HCT116 (cell line): ENCODE data around the gene TMEM204. TPM values are rescaled to one million over a fixed set of nuclear protein-coding genes. Genes with fewer than 3 reads are reported as not detected.

Source experiments
- ATAC-seq: fragments of 200-7000 bp; cut with Tn5 transposase; 2 replicates; pipeline ENCODE4 v1.9.1; 2020; ENCODE audit warnings: mild to moderate bottlenecking, moderate library complexity
- BruUV-seq: library from RNA; stranded (reverse); fragments of 400-500 nt; replicated peaks from 2 replicates; lab custom pipeline; 2021; lab: Mats Ljungman, UMichigan
- CTCF ChIA-PET: fragments of 300-600 bp; sonication (Branson Sonifier 250); formaldehyde crosslinking; loops from one replicate; lab custom pipeline; 2021; ENCODE audit warnings: antibody characterized with exemption; lab: Charles Lee
- POLR2A ChIA-PET: fragments of 300-600, 350-600 bp; sonication (Branson Sonifier 250); formaldehyde crosslinking; loops from one replicate; lab custom pipeline; 2021; ENCODE audit warnings: antibody characterized with exemption; lab: Charles Lee
- RAD21 ChIA-PET, 2 experiments: fragments of 300-600 bp; sonication (Branson Sonifier 250); formaldehyde crosslinking; loops; one replicate each; lab custom pipeline; 2023; ENCODE audit warnings: low total read pairs in 2 of 2; ENCODE audit not compliant: uncharacterized antibody in 2 of 2, unreplicated experiment in 2 of 2, low non-redundant PET in 1 of 2; lab: Charles Lee
- DNase-seq: peaks from one replicate; pipeline ENCODE4 v3.0.0-alpha.2; 2010; ENCODE audit warnings: low read depth, low spot score
- H2AFZ ChIP-seq: fragments of 200-600 bp; shearing (Covaris generic), sonication (generic); 2 replicates; pipeline ENCODE4 v1.6.1; 2017; ENCODE audit warnings: low read depth, mixed run types, mixed read lengths, antibody characterized with exemption, low read length; ENCODE audit not compliant: poor library complexity, severe bottlenecking
- H3K27ac ChIP-seq: 2 replicates; pipeline ENCODE4 v1.5.1; 2012; ENCODE audit warnings: low read depth, low read length
- H3K27me3 ChIP-seq: fragments of 200-600 bp; sonication (generic); 2 replicates; pipeline ENCODE4 v1.6.1; 2016; ENCODE audit warnings: mixed run types, low read length, mixed read lengths; ENCODE audit not compliant: insufficient read depth
- H3K36me3 ChIP-seq, 2 experiments: fragments of 200-500 bp in 1 of 2; fragments of 200-600 bp in 1 of 2; sonication (Bioruptor generic) in 1 of 2; sonication (generic) in 1 of 2; 2 replicates each; pipeline versions ENCODE4 v1.5.1 to v1.6.1; 2014 to 2016; ENCODE audit warnings: low read length in 2 of 2, inconsistent platforms in 1 of 2, mixed read lengths in 1 of 2, mixed run types in 1 of 2; ENCODE audit not compliant: insufficient read depth in 2 of 2, control insufficient read depth in 1 of 2
- H3K4me1 ChIP-seq, 2 experiments: fragments of 200-600 bp in 1 of 2; sonication (generic) in 1 of 2; 2 replicates each; pipeline versions ENCODE4 v1.5.1 to v1.6.1; 2012 to 2017; ENCODE audit warnings: low read length in 2 of 2, inconsistent platforms in 1 of 2, mild to moderate bottlenecking in 1 of 2, mixed read lengths in 1 of 2, mixed run types in 1 of 2, moderate library complexity in 1 of 2; ENCODE audit not compliant: insufficient read depth in 2 of 2, control insufficient read depth in 1 of 2
- H3K4me2 ChIP-seq: fragments of 200-600 bp; sonication (generic); 2 replicates; pipeline ENCODE4 v1.6.1; 2017; ENCODE audit warnings: mixed run types, low read length, mixed read lengths
- H3K4me3 ChIP-seq, 2 experiments: fragments of 200-600 bp in 1 of 2; sonication (generic) in 1 of 2; replicated peaks in 1 of 2; 2 replicates each; pipeline ENCODE4 v1.5.1; 2011 to 2016; ENCODE audit warnings: low read length in 2 of 2, control low read depth in 1 of 2, low read depth in 1 of 2, mild to moderate bottlenecking in 1 of 2, mixed read lengths in 1 of 2, mixed run types in 1 of 2
- H3K79me2 ChIP-seq: fragments of 200-600 bp; sonication (generic); 2 replicates; pipeline ENCODE4 v1.6.1; 2017; ENCODE audit warnings: mild to moderate bottlenecking, mixed run types, low read length, moderate library complexity, mixed read lengths; ENCODE audit not compliant: insufficient read depth
- H3K9ac ChIP-seq: fragments of 200-600 bp; sonication (generic); 2 replicates; pipeline ENCODE4 v1.6.1; 2016; ENCODE audit warnings: low read length, mixed read lengths
- H3K9me2 ChIP-seq: fragments of 200-600 bp; sonication (generic), shearing (Covaris generic); 2 replicates; pipeline ENCODE4 v1.6.1; 2017; ENCODE audit warnings: mixed run types, mild to moderate bottlenecking, moderate library complexity; ENCODE audit not compliant: insufficient read depth
- H3K9me3 ChIP-seq, 2 experiments: fragments of 200-500 bp in 1 of 2; fragments of 200-600 bp in 1 of 2; sonication (Bioruptor generic) in 1 of 2; sonication (generic) in 1 of 2; 2 replicates each; pipeline ENCODE4 v1.6.1; 2014 to 2017; ENCODE audit warnings: low read length in 2 of 2, mixed read lengths in 2 of 2, inconsistent platforms in 1 of 2, low read depth in 1 of 2, mild to moderate bottlenecking in 1 of 2, mixed run types in 1 of 2, moderate library complexity in 1 of 2; ENCODE audit not compliant: control insufficient read depth in 1 of 2, insufficient read depth in 1 of 2
- H4K20me1 ChIP-seq: fragments of 200-600 bp; sonication (generic), shearing (Covaris generic); 2 replicates; pipeline ENCODE4 v1.6.1; 2017; ENCODE audit warnings: mixed run types, mild to moderate bottlenecking, moderate library complexity; ENCODE audit not compliant: insufficient read depth
- POLR2AphosphoS5 ChIP-seq: IDR thresholded peaks from 2 replicates; pipeline ENCODE4 v1.6.1; 2011; ENCODE audit warnings: mild to moderate bottlenecking, low read depth, low read length, moderate library complexity
- ZFX ChIP-seq: fragments of 450-650 bp; IDR thresholded peaks from 2 replicates; pipeline ENCODE4 v1.6.1; 2017
- intact Hi-C: fragments of 100-400 bp; cut with micrococcal nuclease; formaldehyde crosslinking; loops from 2 replicates; pipeline ENCODE4 v1.10.0; 2022
- total RNA-seq: library from RNA; stranded (reverse); gene quantifications from one replicate; pipeline ENCODE4 v1.2.1, GENCODE V29; 2021; ENCODE audit not compliant: unreplicated experiment
- TF ChIP-seq, protein P1 (sequence below): IDR thresholded peaks from 2 replicates; pipeline ENCODE4 v1.6.1; 2012
- TF ChIP-seq, protein P2 (sequence below): IDR thresholded peaks from 2 replicates; pipeline ENCODE4 v1.6.1; 2012; ENCODE audit warnings: low read depth
- TF ChIP-seq, protein P3 (sequence below): IDR thresholded peaks from 2 replicates; pipeline ENCODE4 v1.6.1; 2011; ENCODE audit warnings: mild to moderate bottlenecking, low read length, moderate library complexity; ENCODE audit not compliant: insufficient replicate concordance; ENCODE audit errors: extremely low read depth

The TMEM204 gene
- total RNA-seq, 1 experiment from 2014 or later = 0.22 TPM

DNA sequence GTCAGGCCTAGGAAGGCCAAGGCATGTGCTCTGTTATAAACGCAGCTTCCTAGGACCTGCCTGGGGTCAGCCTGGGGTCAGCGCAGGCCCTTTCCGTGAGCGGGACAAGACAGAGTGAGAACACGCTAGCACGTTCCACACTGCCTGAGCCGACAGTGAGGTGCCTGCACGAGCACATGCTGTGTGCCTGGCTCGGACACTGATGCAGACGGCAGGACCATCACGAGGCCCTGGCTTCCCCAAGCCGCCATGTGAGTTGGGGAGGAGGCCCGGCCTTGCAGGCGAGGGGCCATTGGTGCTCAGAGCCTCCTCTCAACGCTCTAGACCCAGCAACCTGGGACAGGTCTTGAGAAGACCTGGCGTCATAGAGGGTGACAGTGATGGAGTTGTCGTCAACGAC is 9.1 kb downstream of the TMEM204 start:
- Histone ChIP-seq H3K36me3 (no peaks in the 10 kb centered on the region), H3K9me3 (no peaks in the 10 kb centered on the region), H3K9ac (peak overlapping the region; percentile 49; the same call in 1 of the 2 replicates), H3K79me2 (no peaks in the 10 kb centered on the region), H2AFZ (no peak overlapping the region), H4K20me1 (no peaks in the 10 kb centered on the region), H3K4me2 (peak overlapping the region; percentile 73), H3K4me3 (no peak overlapping the region), H3K27ac (peak overlapping the region; percentile 59; the same call in 1 of the 2 replicates), H3K27me3 (no peaks in the 10 kb centered on the region), H3K4me1 (peaks cover 19 to 25% of the 10 kb centered on the region in 2 experiments), H3K9me2 (no peaks in the 10 kb centered on the region)
- no peak for DNase-seq
- TF ChIP-seq, protein P1, sequence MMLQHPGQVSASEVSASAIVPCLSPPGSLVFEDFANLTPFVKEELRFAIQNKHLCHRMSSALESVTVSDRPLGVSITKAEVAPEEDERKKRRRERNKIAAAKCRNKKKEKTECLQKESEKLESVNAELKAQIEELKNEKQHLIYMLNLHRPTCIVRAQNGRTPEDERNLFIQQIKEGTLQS = no peak
- TF ChIP-seq, protein P2, sequence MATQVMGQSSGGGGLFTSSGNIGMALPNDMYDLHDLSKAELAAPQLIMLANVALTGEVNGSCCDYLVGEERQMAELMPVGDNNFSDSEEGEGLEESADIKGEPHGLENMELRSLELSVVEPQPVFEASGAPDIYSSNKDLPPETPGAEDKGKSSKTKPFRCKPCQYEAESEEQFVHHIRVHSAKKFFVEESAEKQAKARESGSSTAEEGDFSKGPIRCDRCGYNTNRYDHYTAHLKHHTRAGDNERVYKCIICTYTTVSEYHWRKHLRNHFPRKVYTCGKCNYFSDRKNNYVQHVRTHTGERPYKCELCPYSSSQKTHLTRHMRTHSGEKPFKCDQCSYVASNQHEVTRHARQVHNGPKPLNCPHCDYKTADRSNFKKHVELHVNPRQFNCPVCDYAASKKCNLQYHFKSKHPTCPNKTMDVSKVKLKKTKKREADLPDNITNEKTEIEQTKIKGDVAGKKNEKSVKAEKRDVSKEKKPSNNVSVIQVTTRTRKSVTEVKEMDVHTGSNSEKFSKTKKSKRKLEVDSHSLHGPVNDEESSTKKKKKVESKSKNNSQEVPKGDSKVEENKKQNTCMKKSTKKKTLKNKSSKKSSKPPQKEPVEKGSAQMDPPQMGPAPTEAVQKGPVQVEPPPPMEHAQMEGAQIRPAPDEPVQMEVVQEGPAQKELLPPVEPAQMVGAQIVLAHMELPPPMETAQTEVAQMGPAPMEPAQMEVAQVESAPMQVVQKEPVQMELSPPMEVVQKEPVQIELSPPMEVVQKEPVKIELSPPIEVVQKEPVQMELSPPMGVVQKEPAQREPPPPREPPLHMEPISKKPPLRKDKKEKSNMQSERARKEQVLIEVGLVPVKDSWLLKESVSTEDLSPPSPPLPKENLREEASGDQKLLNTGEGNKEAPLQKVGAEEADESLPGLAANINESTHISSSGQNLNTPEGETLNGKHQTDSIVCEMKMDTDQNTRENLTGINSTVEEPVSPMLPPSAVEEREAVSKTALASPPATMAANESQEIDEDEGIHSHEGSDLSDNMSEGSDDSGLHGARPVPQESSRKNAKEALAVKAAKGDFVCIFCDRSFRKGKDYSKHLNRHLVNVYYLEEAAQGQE = no peak
- no peak for TF ChIP-seq POLR2AphosphoS5
- TF ChIP-seq ZFX = no peak
- TF ChIP-seq, protein P3, sequence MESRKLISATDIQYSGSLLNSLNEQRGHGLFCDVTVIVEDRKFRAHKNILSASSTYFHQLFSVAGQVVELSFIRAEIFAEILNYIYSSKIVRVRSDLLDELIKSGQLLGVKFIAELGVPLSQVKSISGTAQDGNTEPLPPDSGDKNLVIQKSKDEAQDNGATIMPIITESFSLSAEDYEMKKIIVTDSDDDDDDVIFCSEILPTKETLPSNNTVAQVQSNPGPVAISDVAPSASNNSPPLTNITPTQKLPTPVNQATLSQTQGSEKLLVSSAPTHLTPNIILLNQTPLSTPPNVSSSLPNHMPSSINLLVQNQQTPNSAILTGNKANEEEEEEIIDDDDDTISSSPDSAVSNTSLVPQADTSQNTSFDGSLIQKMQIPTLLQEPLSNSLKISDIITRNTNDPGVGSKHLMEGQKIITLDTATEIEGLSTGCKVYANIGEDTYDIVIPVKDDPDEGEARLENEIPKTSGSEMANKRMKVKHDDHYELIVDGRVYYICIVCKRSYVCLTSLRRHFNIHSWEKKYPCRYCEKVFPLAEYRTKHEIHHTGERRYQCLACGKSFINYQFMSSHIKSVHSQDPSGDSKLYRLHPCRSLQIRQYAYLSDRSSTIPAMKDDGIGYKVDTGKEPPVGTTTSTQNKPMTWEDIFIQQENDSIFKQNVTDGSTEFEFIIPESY = no peak
- RAD21 ChIA-PET = no interaction called here
- intact Hi-C loops = no loop called here
- CTCF ChIA-PET = no interaction called here
- POLR2A ChIA-PET = no interaction called here
- BruUV-seq = no TSS peak
- no peak for ATAC-seq
